Stomach (tissue), 9 donors: Measurements from ENCODE around the gene FYN. TPM values are rescaled to one million over a fixed set of nuclear protein-coding genes. Genes with fewer than 3 reads are reported as not detected.

Experiments used
- DNase-seq, 2 donors: peaks; one replicate each; pipeline versions ENCODE4 v3.0.0 to v3.0.0-alpha.2; 2013 to 2019
- H3K27ac ChIP-seq, 5 donors: fragments of 200-600 bp in 4 of 5; sonication (generic) in 4 of 5; one replicate each; pipeline ENCODE4 v1.5.1; 2013 to 2019; ENCODE audit warnings: mild to moderate bottlenecking in 1 of 5, moderate library complexity in 1 of 5
- H3K27me3 ChIP-seq, 3 donors: fragments of 200-600 bp; sonication (generic); one replicate each; pipeline ENCODE4 v1.5.1; 2017 to 2019; ENCODE audit warnings: mixed run types in 1 of 3
- H3K36me3 ChIP-seq, 4 donors: fragments of 200-600 bp; sonication (generic); 1 replicate in 3 of 4; 2 replicates in 1 of 4; pipeline ENCODE4 v1.5.1; 2016 to 2019
- H3K4me1 ChIP-seq, 4 donors: fragments of 200-600 bp; sonication (generic); one replicate each; pipeline ENCODE4 v1.5.1; 2016 to 2019
- H3K4me3 ChIP-seq, 4 donors: fragments of 200-600 bp; sonication (generic) in 3 of 4; one replicate each; pipeline ENCODE4 v1.5.1; 2016 to 2019; ENCODE audit warnings: mild to moderate bottlenecking in 1 of 4
- H3K9me3 ChIP-seq, 4 donors: fragments of 200-600 bp; sonication (generic); one replicate each; pipeline ENCODE4 v1.5.1; 2016 to 2019
- EP300 ChIP-seq: sonication (generic); formaldehyde crosslinking; IDR thresholded peaks from one replicate; pipeline ENCODE4 v1.6.1; 2017; ENCODE audit warnings: antibody characterized with exemption
- POLR2A ChIP-seq, 4 donors: fragments of 450-650 bp; IDR thresholded peaks; one replicate each; pipeline ENCODE4 v1.6.1; 2016; ENCODE audit warnings: antibody characterized with exemption in 4 of 4, control low read depth in 2 of 4, mild to moderate bottlenecking in 1 of 4, moderate library complexity in 1 of 4
- POLR2AphosphoS5 ChIP-seq, 3 donors: sonication (generic); formaldehyde crosslinking; IDR thresholded peaks; one replicate each; pipeline ENCODE4 v1.6.1; 2016; ENCODE audit warnings: antibody characterized with exemption in 3 of 3
- WGBS, 5 donors: extraction: QIAGEN DNeasy Blood & Tissue Kit in 3 of 5; methylation state at CpG; one replicate each; pipeline versions ENCODE4 v1.1.5 to v1.1.7; 2013 to 2018; 5-methylcytosine and 5-hydroxymethylcytosine counted together
- intact Hi-C: fragments of 100-400 bp; cut with DNase I; formaldehyde crosslinking; loops from one replicate; pipeline ENCODE4 v1.15.1; 2023; ENCODE audit warnings: low total_unique reads
- polyA plus RNA-seq, 3 donors: library from polyadenylated mRNA; stranded (reverse); fragments of 200-250 nt; gene quantifications; one replicate each; pipeline ENCODE4 v1.2.3, GENCODE V29; 2013
- total RNA-seq, 5 donors: library from RNA; depleted of rRNA; stranded (reverse); fragments of >200 nt; gene quantifications; one replicate each; pipeline versions ENCODE4 v1.1.0 to v1.2.3, GENCODE V29; 2014 to 2016
- TF ChIP-seq, protein P1 (sequence below), 7 experiments: fragments of 450-650 bp in 4 of 7; fragments of 200-600 bp in 3 of 7; sonication (generic) in 3 of 7; IDR thresholded peaks; one replicate each; pipeline ENCODE4 v1.5.1; 2016 to 2019; ENCODE audit warnings: antibody characterized with exemption in 7 of 7, control low read depth in 2 of 7, mild to moderate bottlenecking in 1 of 7
- donor health status: healthy with polysubstance abuse.
- donor health status: Bipolar disorder and iron deficiency.
- donor health status: healthy.

The FYN gene
- total and polyA plus RNA-seq, 8 donors: 8.4 to 146 (median 37.1) TPM

GRCh38 chr6:111842891-111843290 is 30.4 kb downstream of the FYN start:
- H3K4me1 ChIP-seq: peaks cover 28 to 74% (median 54%) of the 10 kb centered on the region in 4 donors
- 37 to 59% (median 48%) methylated on average over 4 of the region's 4 CpGs for WGBS, 5 donors
- peaks cover 0 to 6% (median 0%) of the 10 kb centered on the region in 4 donors for H3K36me3 ChIP-seq
- TF ChIP-seq POLR2AphosphoS5 (IDR thresholded peaks at IDR 0.05): no peak
- no peak for TF ChIP-seq EP300
- TF ChIP-seq, protein P1, sequence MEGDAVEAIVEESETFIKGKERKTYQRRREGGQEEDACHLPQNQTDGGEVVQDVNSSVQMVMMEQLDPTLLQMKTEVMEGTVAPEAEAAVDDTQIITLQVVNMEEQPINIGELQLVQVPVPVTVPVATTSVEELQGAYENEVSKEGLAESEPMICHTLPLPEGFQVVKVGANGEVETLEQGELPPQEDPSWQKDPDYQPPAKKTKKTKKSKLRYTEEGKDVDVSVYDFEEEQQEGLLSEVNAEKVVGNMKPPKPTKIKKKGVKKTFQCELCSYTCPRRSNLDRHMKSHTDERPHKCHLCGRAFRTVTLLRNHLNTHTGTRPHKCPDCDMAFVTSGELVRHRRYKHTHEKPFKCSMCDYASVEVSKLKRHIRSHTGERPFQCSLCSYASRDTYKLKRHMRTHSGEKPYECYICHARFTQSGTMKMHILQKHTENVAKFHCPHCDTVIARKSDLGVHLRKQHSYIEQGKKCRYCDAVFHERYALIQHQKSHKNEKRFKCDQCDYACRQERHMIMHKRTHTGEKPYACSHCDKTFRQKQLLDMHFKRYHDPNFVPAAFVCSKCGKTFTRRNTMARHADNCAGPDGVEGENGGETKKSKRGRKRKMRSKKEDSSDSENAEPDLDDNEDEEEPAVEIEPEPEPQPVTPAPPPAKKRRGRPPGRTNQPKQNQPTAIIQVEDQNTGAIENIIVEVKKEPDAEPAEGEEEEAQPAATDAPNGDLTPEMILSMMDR (IDR thresholded peaks at IDR 0.05): no peak
- TF ChIP-seq POLR2A (IDR thresholded peaks at IDR 0.05): no peak
- H3K9me3 ChIP-seq: no peaks in the 10 kb centered on the region
- peak overlapping the region in 3 of 5 donors; percentile 54 to 68 (median 62) for H3K27ac ChIP-seq
- DNase-seq: peak in 1 of 2 donors; percentile 48
- no peaks in the 10 kb centered on the region for H3K27me3 ChIP-seq
- intact Hi-C loops: no loop called here
- no peak overlapping the region for H3K4me3 ChIP-seq

- no peak for DNase-seq
- H3K4me1 ChIP-seq: peaks cover 28 to 68% (median 49%) of the 10 kb centered on the region in 4 donors
- peaks cover 0 to 6% (median 0%) of the 10 kb centered on the region in 4 donors for H3K36me3 ChIP-seq
- peak overlapping the region; percentile 34 to 68 (median 54) for H3K27ac ChIP-seq
- 72 to 82% (median 77%) methylated on average over 9 of the region's 9 CpGs for WGBS, 5 donors
- no peak overlapping the region for H3K4me3 ChIP-seq
- no peaks in the 10 kb centered on the region for H3K9me3 ChIP-seq
- intact Hi-C loops: no loop called here
- H3K27me3 ChIP-seq: no peaks in the 10 kb centered on the region
- TF ChIP-seq, protein P1 (IDR thresholded peaks at IDR 0.05): no peak
- TF ChIP-seq POLR2A (IDR thresholded peaks at IDR 0.05) (no peak), POLR2AphosphoS5 (IDR thresholded peaks at IDR 0.05) (no peak), EP300 (no peak)
Measured at GRCh38 chr6:111842271-111842822, 30.9 kb downstream of the FYN start.

- Histone ChIP-seq H3K9me3 (no peaks in the 10 kb centered on the region), H3K4me1 (peaks cover 27 to 63% (median 45%) of the 10 kb centered on the region in 4 donors), H3K4me3 (no peak overlapping the region), H3K27ac (peak overlapping the region; percentile 34 to 68 (median 54)), H3K36me3 (peaks cover 0 to 6% (median 0%) of the 10 kb centered on the region in 4 donors), H3K27me3 (no peaks in the 10 kb centered on the region)
- peak; percentile 31 to 80 for DNase-seq
- TF ChIP-seq EP300 (no peak), POLR2AphosphoS5 (IDR thresholded peaks at IDR 0.05) (peak in 2 of 3 donors; percentile 12 to 16)
- 21 to 41% (median 35%) methylated on average over 6 of the region's 6 CpGs for WGBS, 5 donors
- intact Hi-C loops: no loop called here
Measured at GRCh38 chr6:111841822-111842221, 31.4 kb downstream of the FYN start.

- no peak for DNase-seq
- 84 to 88% (median 87%) methylated on average over 5 of the region's 5 CpGs for WGBS, 5 donors
Measured at GRCh38 chr6:111840803-111841202, 32.4 kb downstream of the FYN start.

More at GRCh38 chr6:111840803-111841202, 32.4 kb downstream of the FYN start:
- Histone ChIP-seq H3K36me3 (peaks cover 0 to 6% (median 0%) of the 10 kb centered on the region in 4 donors), H3K9me3 (no peaks in the 10 kb centered on the region), H3K27me3 (no peaks in the 10 kb centered on the region), H3K27ac (no peak overlapping the region), H3K4me1 (peaks cover 24 to 63% (median 42%) of the 10 kb centered on the region in 4 donors), H3K4me3 (no peak overlapping the region)
- intact Hi-C loops: no loop called here
- TF ChIP-seq, protein P1 (IDR thresholded peaks at IDR 0.05): no peak
- TF ChIP-seq EP300 (no peak), POLR2A (IDR thresholded peaks at IDR 0.05) (no peak), POLR2AphosphoS5 (IDR thresholded peaks at IDR 0.05) (no peak)
